Dendritic cell treated with granulocyte-macrophage colony-stimulating factor and Interleukin-4, amounts not matched to agents 40 ng/mL and 50 ng/mL, for 4 days (primary cell): ENCODE results near the gene PRMT3.

Experiments used
- H3K27ac Mint-ChIP-seq: one replicate; pipeline ENCODE4 v1.8.0; 2022; ENCODE audit warnings: mild to moderate bottlenecking, mixed read lengths
- H3K27me3 Mint-ChIP-seq: one replicate; pipeline ENCODE4 v1.8.0; 2022; ENCODE audit warnings: mild to moderate bottlenecking, mixed read lengths
- H3K36me3 Mint-ChIP-seq: one replicate; pipeline ENCODE4 v1.8.0; 2022; ENCODE audit warnings: low read depth, mixed read lengths
- H3K4me1 Mint-ChIP-seq: one replicate; pipeline ENCODE4 v1.8.0; 2022; ENCODE audit warnings: low read depth, mixed read lengths
- H3K4me3 Mint-ChIP-seq: one replicate; pipeline ENCODE4 v1.8.0; 2022; ENCODE audit warnings: mild to moderate bottlenecking, moderate library complexity, mixed read lengths
- H3K9me3 Mint-ChIP-seq: one replicate; pipeline ENCODE4 v1.8.0; 2022; ENCODE audit warnings: mixed read lengths
- intact Hi-C: fragments of 100-400 bp; cut with micrococcal nuclease; formaldehyde crosslinking; loops from one replicate; pipeline ENCODE4 v1.15.0; 2022

Gene PRMT3

GRCh38 chr11:20387261-20388095 is at the start of gene PRMT3:
TSS of gene PRMT3 (plus strand) at chr11:20387716. CDS start at chr11:20387747, 31 bp downstream.
- intact Hi-C loops: loop anchor here (2.0 kb wide), 1 partner anchor 223 kb away; no protein-coding TSS in a partner anchor
- Mint-ChIP-seq H3K36me3 (peaks cover 43% of the 10 kb centered on the region), H3K4me3 (peak within 1 kb of the TSS; percentile 98), H3K9me3 (no peaks in the 10 kb centered on the region), H3K27ac (peak within 1 kb of the TSS; percentile 99), H3K4me1 (peaks cover 6% of the 10 kb centered on the region), H3K27me3 (no peaks in the 10 kb centered on the region)

- intact Hi-C loops: no loop called here
- no peak overlapping the region for H3K27ac Mint-ChIP-seq
- H3K4me1 Mint-ChIP-seq: no peaks in the 10 kb centered on the region
- H3K9me3 Mint-ChIP-seq: no peaks in the 10 kb centered on the region
- H3K4me3 Mint-ChIP-seq: no peak overlapping the region
- H3K36me3 Mint-ChIP-seq: no peaks in the 10 kb centered on the region
- H3K27me3 Mint-ChIP-seq: peaks cover 55% of the 10 kb centered on the region
Measured at GRCh38 chr11:20342347-20343141, 45.0 kb upstream of the PRMT3 start.

GRCh38 chr11:20351136-20351535 is 36.4 kb upstream of the PRMT3 start:
- Mint-ChIP-seq H3K27ac (no peak overlapping the region), H3K9me3 (no peaks in the 10 kb centered on the region), H3K27me3 (peaks cover 27% of the 10 kb centered on the region), H3K36me3 (no peaks in the 10 kb centered on the region), H3K4me1 (no peaks in the 10 kb centered on the region), H3K4me3 (no peak overlapping the region)
- intact Hi-C loops: loop anchor here (10.0 kb wide), 1 partner anchor 396 kb away; no protein-coding TSS in a partner anchor

GRCh38 chr11:20351751-20352262 is 35.7 kb upstream of the PRMT3 start:
- H3K27me3 Mint-ChIP-seq: peaks cover 26% of the 10 kb centered on the region
- H3K9me3 Mint-ChIP-seq: no peaks in the 10 kb centered on the region
- intact Hi-C loops: loop anchor here (10.0 kb wide), 1 partner anchor 397 kb away; no protein-coding TSS in a partner anchor
- no peaks in the 10 kb centered on the region for H3K4me1 Mint-ChIP-seq
- no peaks in the 10 kb centered on the region for H3K36me3 Mint-ChIP-seq
- no peak overlapping the region for H3K4me3 Mint-ChIP-seq
- H3K27ac Mint-ChIP-seq: no peak overlapping the region

- intact Hi-C loops: loop anchor here (10.0 kb wide), 1 partner anchor 399 kb away; no protein-coding TSS in a partner anchor
Measured at GRCh38 chr11:20353829-20354434, 33.6 kb upstream of the PRMT3 start.

GRCh38 chr11:20355221-20356219 is 32.0 kb upstream of the PRMT3 start:
- H3K27ac Mint-ChIP-seq: no peak overlapping the region
- H3K4me1 Mint-ChIP-seq: peaks cover 2% of the 10 kb centered on the region
- H3K36me3 Mint-ChIP-seq: no peaks in the 10 kb centered on the region
- H3K9me3 Mint-ChIP-seq: no peaks in the 10 kb centered on the region
- no peak overlapping the region for H3K4me3 Mint-ChIP-seq
- intact Hi-C loops: loop anchor here (1.0 to 10.0 kb wide), 2 partner anchors 227 to 401 kb away; no protein-coding TSS in a partner anchor
- peaks cover 30% of the 10 kb centered on the region for H3K27me3 Mint-ChIP-seq

More at GRCh38 chr11:20353829-20354434, 33.6 kb upstream of the PRMT3 start:
- peaks cover 30% of the 10 kb centered on the region for H3K27me3 Mint-ChIP-seq
- no peak overlapping the region for H3K27ac Mint-ChIP-seq
- H3K4me3 Mint-ChIP-seq: no peak overlapping the region
- H3K36me3 Mint-ChIP-seq: no peaks in the 10 kb centered on the region
- H3K4me1 Mint-ChIP-seq: no peaks in the 10 kb centered on the region
- no peaks in the 10 kb centered on the region for H3K9me3 Mint-ChIP-seq

- H3K4me3 Mint-ChIP-seq: no peak overlapping the region
- no peak overlapping the region for H3K27ac Mint-ChIP-seq
- intact Hi-C loops: loop anchor here (10.0 kb wide), 1 partner anchor 402 kb away; no protein-coding TSS in a partner anchor
- no peaks in the 10 kb centered on the region for H3K36me3 Mint-ChIP-seq
- peaks cover 5% of the 10 kb centered on the region for H3K4me1 Mint-ChIP-seq
- no peaks in the 10 kb centered on the region for H3K9me3 Mint-ChIP-seq
- peaks cover 24% of the 10 kb centered on the region for H3K27me3 Mint-ChIP-seq
Measured at GRCh38 chr11:20357150-20357549, 30.4 kb upstream of the PRMT3 start.

- H3K4me1 Mint-ChIP-seq: peaks cover 28% of the 10 kb centered on the region
- intact Hi-C loops: no loop called here
- no peak overlapping the region for H3K27ac Mint-ChIP-seq
Measured at GRCh38 chr11:20360650-20361049, 26.9 kb upstream of the PRMT3 start.

GRCh38 chr11:20362481-20362880 is 25.0 kb upstream of the PRMT3 start:
- peak overlapping the region; percentile 74 for H3K27ac Mint-ChIP-seq
- intact Hi-C loops: no loop called here
- peaks cover 6% of the 10 kb centered on the region for H3K27me3 Mint-ChIP-seq
- no peaks in the 10 kb centered on the region for H3K9me3 Mint-ChIP-seq
- H3K4me3 Mint-ChIP-seq: no peak overlapping the region
- H3K4me1 Mint-ChIP-seq: peaks cover 47% of the 10 kb centered on the region
- H3K36me3 Mint-ChIP-seq: peaks cover 6% of the 10 kb centered on the region

More at GRCh38 chr11:20360650-20361049, 26.9 kb upstream of the PRMT3 start:
- Mint-ChIP-seq H3K27me3 (peaks cover 16% of the 10 kb centered on the region), H3K9me3 (no peaks in the 10 kb centered on the region), H3K4me3 (no peak overlapping the region), H3K36me3 (no peaks in the 10 kb centered on the region)

GRCh38 chr11:20363149-20363499 is 24.4 kb upstream of the PRMT3 start:
- Mint-ChIP-seq H3K36me3 (peaks cover 6% of the 10 kb centered on the region), H3K27ac (peak overlapping the region; percentile 74), H3K27me3 (no peaks in the 10 kb centered on the region), H3K4me1 (peaks cover 49% of the 10 kb centered on the region), H3K4me3 (peak overlapping the region; percentile 81), H3K9me3 (no peaks in the 10 kb centered on the region)
- intact Hi-C loops: no loop called here

GRCh38 chr11:20363500-20364340 is 23.8 kb upstream of the PRMT3 start, which contains the start of gene HTATIP2:
TSS of gene HTATIP2 (plus strand) at chr11:20363714. CDS start at chr11:20364238, 524 bp downstream.
- intact Hi-C loops: no loop called here

GRCh38 chr11:20364341-20364792 is 23.1 kb upstream of the PRMT3 start:
- intact Hi-C loops: no loop called here
- H3K27me3 Mint-ChIP-seq: no peaks in the 10 kb centered on the region
- peak overlapping the region; percentile 74 for H3K27ac Mint-ChIP-seq
- H3K9me3 Mint-ChIP-seq: no peaks in the 10 kb centered on the region
- H3K4me3 Mint-ChIP-seq: peak overlapping the region; percentile 81
- H3K4me1 Mint-ChIP-seq: peaks cover 49% of the 10 kb centered on the region
- peaks cover 12% of the 10 kb centered on the region for H3K36me3 Mint-ChIP-seq

More at GRCh38 chr11:20363500-20364340, 23.8 kb upstream of the PRMT3 start, which contains the start of gene HTATIP2:
- no peaks in the 10 kb centered on the region for H3K27me3 Mint-ChIP-seq
- H3K27ac Mint-ChIP-seq: peak within 1 kb of the TSS; percentile 74
- peaks cover 49% of the 10 kb centered on the region for H3K4me1 Mint-ChIP-seq
- H3K9me3 Mint-ChIP-seq: no peaks in the 10 kb centered on the region
- peak within 1 kb of the TSS; percentile 81 for H3K4me3 Mint-ChIP-seq
- peaks cover 10% of the 10 kb centered on the region for H3K36me3 Mint-ChIP-seq
